AG04450 (cell line): ENCODE data around the gene NOSTRIN. TPM values are rescaled to one million over a fixed set of nuclear protein-coding genes. Genes with fewer than 3 reads are reported as not detected.

Experiments
- CTCF ChIA-PET: fragments of 300-600, 350-600 bp; formaldehyde crosslinking; extraction: SDS; loops from one replicate; lab custom pipeline; 2022; ENCODE audit warnings: antibody characterized with exemption, inconsistent platforms; lab: Charles Lee
- POLR2A ChIA-PET: fragments of 350-600 bp; formaldehyde crosslinking; extraction: SDS; loops from one replicate; lab custom pipeline; 2021; ENCODE audit warnings: antibody characterized with exemption, inconsistent platforms; lab: Yijun Ruan, JAX
- DNase-seq: peaks from one replicate; pipeline ENCODE4 v3.0.0-alpha.2; 2011; ENCODE audit warnings: low read depth, low spot score
- H3K27ac ChIP-seq: one replicate; pipeline ENCODE4 v1.5.1; 2012; ENCODE audit warnings: low read depth, low read length, control low read depth
- H3K27me3 ChIP-seq: one replicate; pipeline ENCODE4 v1.6.0; 2012; ENCODE audit warnings: low read length; ENCODE audit not compliant: control insufficient read depth, insufficient read depth
- H3K4me3 ChIP-seq: 2 replicates; pipeline ENCODE4 v1.5.1; 2011; ENCODE audit warnings: mild to moderate bottlenecking, low read depth, low read length, control low read depth
- H3K9me3 ChIP-seq: 2 replicates; pipeline ENCODE4 v1.5.1; 2012; ENCODE audit warnings: low read length; ENCODE audit not compliant: control insufficient read depth, insufficient read depth
- CTCF ChIP-seq: IDR thresholded peaks from 2 replicates; pipeline ENCODE4 v1.5.1; 2011; ENCODE audit warnings: low read depth, low read length, control low read depth, inconsistent platforms
- polyA plus RNA-seq: library from polyadenylated mRNA; depleted of rRNA; stranded (reverse); fragments of >200 nt; gene quantifications from 2 replicates; pipeline ENCODE4 v1.2.3, GENCODE V29; 2011

Gene NOSTRIN
- polyA plus RNA-seq, 1 experiment: 0.10 TPM

- H3K27me3 ChIP-seq: no peaks in the 10 kb centered on the region
- no peak for DNase-seq
- no peak overlapping the region for H3K4me3 ChIP-seq
- H3K9me3 ChIP-seq: no peaks in the 10 kb centered on the region
- TF ChIP-seq CTCF: no peak
- ChIA-PET CTCF (no interaction called here), POLR2A (no interaction called here)
- no peak overlapping the region for H3K27ac ChIP-seq
These were observed 1.8 kb downstream of the NOSTRIN start for GRCh38 chr2:168804214-168804613.

- ChIA-PET POLR2A (no interaction called here), CTCF (no interaction called here)
These were observed 3.2 kb downstream of the NOSTRIN start for GRCh38 chr2:168805615-168806014.

DNA sequence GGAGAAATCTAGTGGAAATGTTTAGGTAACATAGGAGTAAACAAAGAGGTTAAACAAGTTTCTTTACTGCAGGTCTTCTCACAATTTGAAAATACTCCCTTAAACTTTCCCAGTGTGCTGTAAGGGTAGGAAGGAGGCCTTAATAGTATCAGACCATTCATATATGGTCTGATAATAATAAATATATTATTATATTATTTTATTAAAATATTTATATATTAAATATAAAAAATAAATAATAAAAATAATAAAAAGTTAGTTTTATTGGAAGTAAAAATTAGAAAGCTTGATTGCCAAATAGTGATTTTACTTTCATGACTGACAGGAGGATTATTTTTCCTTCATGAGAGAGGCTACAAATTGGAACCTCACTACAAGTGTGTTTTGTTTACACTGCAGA lies 7.1 kb downstream of the NOSTRIN start:
- no peak for TF ChIP-seq CTCF
- CTCF ChIA-PET: interaction anchor here (1.0 kb wide), 1 partner anchor 9 kb away, joined by 3 read pairs; no protein-coding TSS in a partner anchor
- no peak for DNase-seq
- POLR2A ChIA-PET: no interaction called here
- Histone ChIP-seq H3K4me3 (no peak overlapping the region), H3K27me3 (no peaks in the 10 kb centered on the region), H3K9me3 (no peaks in the 10 kb centered on the region), H3K27ac (no peak overlapping the region)

More at GRCh38 chr2:168805615-168806014, 3.2 kb downstream of the NOSTRIN start:
- DNase-seq: no peak
- no peak overlapping the region for H3K27ac ChIP-seq
- no peaks in the 10 kb centered on the region for H3K27me3 ChIP-seq
- no peak overlapping the region for H3K4me3 ChIP-seq
- H3K9me3 ChIP-seq: no peaks in the 10 kb centered on the region
- TF ChIP-seq CTCF: no peak

DNA sequence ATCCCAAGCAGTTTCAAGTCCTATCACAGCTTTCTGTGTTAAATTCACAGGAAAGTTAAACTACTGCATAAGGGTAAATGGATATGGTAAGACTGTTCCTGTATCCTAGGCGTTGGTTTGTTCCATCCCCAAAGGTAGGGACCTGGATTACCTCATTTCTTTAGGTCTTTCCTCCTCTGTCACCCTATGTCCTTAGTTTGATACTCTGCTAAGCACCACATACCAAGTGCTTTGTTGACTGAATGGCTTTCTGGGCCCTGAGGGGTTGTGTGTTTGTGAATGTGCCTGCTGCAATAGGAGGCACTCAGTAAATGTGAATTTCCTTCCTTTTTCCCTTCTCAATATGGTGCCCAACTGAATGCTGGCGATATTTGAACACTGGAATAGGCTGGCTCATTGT lies 7.8 kb downstream of the NOSTRIN start:
- H3K27ac ChIP-seq: no peak overlapping the region
- no peak for TF ChIP-seq CTCF
- H3K4me3 ChIP-seq: no peak overlapping the region
- no peak for DNase-seq
- POLR2A ChIA-PET: no interaction called here
- no peaks in the 10 kb centered on the region for H3K9me3 ChIP-seq
- CTCF ChIA-PET: interaction anchor here (1.0 kb wide), 1 partner anchor 10 kb away, joined by 3 read pairs; no protein-coding TSS in a partner anchor
- no peaks in the 10 kb centered on the region for H3K27me3 ChIP-seq

- Histone ChIP-seq H3K27ac (no peak overlapping the region), H3K9me3 (no peaks in the 10 kb centered on the region), H3K27me3 (no peaks in the 10 kb centered on the region), H3K4me3 (no peak overlapping the region)
- POLR2A ChIA-PET: no interaction called here
- no peak for TF ChIP-seq CTCF
- DNase-seq: no peak
- CTCF ChIA-PET: no interaction called here
These were observed 9.3 kb downstream of the NOSTRIN start for GRCh38 chr2:168811696-168812095.
